HG03469 (cell line): ENCODE measurements around the gene DUSP6.

ENCODE experiments used
- ATAC-seq: cut with Tn5 transposase; IDR thresholded peaks from one replicate; pipeline ENCODE4 v1.9.1; 2021; ENCODE audit warnings: mild to moderate bottlenecking, moderate library complexity, moderate number of reproducible peaks; ENCODE audit not compliant: unreplicated experiment

Gene DUSP6

GRCh38 chr12:89305373-89305772, 46.9 kb downstream of the DUSP6 start:
- no peak for ATAC-seq

- no peak for ATAC-seq
Measured at GRCh38 chr12:89299931-89300330, 52.4 kb downstream of the DUSP6 start.

GRCh38 chr12:89299417-89299816, 52.9 kb downstream of the DUSP6 start:
- ATAC-seq, result no peak
